CD1c-positive myeloid dendritic cell (primary cell): ENCODE data around the gene PARD3B.

ENCODE experiments used
- DNase-seq: peaks from one replicate; pipeline ENCODE4 v3.0.0-alpha.2; 2016; ENCODE audit errors: extremely low spot score

PARD3B gene

DNA sequence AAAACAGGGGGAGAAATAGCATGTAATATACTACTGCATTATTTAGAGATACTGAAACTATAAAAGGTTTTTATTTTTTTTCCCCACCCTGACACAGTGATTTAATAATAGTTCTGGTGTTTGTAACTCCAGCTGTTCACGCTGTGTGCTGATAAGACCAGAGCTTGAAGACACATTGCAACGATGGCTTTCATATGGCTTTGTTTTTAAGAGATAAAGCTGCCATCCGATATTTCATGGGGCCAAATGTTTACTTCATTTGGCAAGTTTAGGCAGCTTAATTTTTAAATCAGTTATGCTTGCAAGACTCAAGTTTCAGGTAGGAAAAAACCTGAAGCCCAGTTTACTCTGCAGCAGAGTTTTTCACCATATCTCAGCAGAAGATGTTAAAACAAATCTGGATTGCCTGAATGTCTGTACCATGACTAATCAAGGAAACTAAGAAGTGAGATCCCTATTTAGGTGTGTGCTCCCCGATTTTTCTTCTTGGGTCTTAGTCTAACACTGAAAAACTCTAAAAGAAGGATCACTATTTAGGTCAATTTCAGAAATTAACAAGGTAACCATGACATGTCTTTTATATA lies 508.6 kb downstream of the PARD3B start:
- DNase-seq = no peak

DNA sequence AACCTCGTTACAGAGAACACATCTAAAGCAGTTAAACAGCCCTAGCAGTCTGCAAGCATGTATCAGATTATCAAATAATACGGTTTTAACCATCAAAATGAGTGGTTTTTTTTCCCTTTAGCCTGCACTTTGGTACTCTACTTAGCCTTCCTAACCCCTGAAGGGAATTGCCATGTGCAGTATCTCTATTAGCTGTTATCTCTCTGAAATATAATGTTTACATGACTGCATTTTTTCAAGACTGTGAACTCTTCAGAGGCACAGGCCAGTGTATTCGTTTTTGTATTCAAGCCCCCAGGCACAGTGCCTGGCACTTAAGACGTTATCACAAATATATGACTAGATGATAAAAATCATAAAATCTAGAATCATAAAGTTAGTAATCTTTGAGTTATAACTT lies 509.5 kb downstream of the PARD3B start:
- DNase-seq = no peak

GRCh38 chr2:205055251-205055650 lies 510.0 kb downstream of the PARD3B start:
- DNase-seq = no peak

GRCh38 chr2:205056151-205056561 lies 510.9 kb downstream of the PARD3B start:
- DNase-seq = no peak

GRCh38 chr2:205058409-205058808 lies 513.1 kb downstream of the PARD3B start:
- DNase-seq = no peak

- DNase-seq = no peak
These were observed 515.0 kb downstream of the PARD3B start for GRCh38 chr2:205060269-205060668.

- DNase-seq = no peak
These were observed 520.8 kb downstream of the PARD3B start for GRCh38 chr2:205066081-205066480.

DNA sequence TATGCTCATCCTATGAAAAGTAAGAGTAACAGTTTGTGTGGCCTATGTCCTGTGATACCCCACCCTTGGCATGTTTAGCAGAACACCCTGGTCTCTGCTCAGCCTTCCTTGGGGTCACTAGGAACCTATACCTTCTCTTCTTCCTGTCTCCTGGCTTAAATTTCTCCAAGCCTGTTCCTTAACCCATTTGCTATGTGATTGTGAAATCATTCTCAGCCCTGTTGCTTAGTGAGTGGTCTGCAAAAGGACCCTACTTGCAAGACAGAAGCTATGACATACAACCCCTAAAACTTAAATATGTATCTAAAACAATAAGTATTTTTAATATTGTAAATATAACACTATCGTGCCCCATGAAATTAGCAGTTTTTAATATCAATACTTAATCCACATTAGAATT lies 524.7 kb downstream of the PARD3B start:
- DNase-seq = no peak

DNA sequence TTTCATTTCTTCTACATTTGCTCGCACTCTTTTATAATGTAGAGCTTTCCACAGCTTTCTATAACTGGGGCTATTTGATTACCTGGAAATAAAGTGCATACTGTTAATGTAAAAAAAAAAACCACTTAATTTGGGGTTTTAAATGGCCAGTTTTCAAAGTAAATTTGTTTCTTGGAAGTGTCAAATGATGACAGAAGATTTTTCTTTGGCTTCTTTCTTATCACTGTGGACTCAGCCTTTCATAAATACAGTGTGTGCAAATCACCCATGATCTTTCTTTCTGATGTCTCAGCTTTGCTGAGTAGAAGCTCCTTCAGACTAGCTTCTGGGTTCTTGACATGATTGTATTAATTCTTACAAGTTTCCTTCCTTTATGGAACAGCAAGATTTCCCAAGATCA lies 525.6 kb downstream of the PARD3B start:
- DNase-seq = no peak

DNA sequence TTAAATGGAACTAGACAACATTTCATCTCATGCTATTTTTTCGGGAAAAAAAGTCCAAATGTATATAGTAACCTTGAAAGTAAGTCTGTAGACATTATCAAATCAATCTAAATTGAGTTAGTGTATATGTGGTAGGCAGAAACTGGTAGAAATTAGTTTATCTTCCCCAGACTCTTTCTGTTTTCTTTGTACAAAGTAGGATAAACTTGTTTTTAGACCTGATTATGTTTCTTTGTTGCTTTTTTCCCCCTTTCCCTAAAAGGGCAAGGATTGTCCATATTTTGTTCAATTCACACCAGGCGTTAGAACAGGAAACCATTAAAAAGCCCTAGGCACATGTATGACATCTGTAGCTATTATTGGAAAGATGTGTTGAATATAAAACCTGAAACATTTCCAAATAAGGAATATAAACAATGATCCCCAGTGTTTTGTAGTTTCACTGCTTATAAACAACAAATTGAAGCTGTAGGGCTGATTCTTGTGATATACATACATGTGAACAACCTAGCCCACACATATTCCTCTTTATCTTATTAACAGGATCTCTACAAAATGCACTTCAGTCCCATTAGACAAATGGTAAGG lies 528.3 kb downstream of the PARD3B start:
- DNase-seq = no peak

DNA sequence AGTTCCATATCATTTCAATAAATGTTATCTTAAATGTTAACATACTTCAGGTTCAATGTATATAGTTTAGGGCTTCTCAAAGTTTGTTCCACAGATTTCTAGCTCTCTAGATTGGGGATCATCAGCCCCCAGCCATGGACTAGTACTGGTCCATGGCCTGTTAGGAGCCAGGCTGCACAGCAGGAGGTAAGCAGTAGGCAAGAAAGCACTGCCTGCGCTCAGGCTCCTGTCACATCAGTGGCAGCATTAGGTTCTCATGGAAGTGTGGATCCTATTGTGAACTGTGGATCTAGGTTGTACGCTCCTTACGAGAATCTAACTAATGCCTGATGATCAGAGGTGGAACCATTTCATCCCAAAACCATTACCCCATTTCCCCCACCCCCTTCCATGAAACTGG lies 531.1 kb downstream of the PARD3B start:
- no peak for DNase-seq

DNA sequence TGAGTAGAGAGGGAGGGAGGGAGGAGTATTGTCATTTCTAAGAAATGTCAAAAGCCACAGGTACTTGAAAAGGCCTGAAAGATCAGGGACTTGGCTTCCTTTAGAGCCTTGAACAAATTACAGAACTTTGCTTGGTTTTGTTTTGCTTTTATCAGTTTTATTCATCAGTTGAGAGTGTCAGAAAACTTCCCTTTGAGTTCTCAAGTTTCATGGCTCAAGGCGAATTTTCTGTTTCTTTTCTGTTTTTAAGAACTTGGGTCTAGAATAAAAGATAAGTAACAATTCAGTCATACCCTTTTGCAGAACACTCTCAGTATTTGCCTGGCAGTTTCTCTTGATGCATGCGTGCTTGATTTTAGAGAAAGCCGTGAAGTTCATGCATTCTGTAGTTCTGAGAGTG lies 531.9 kb downstream of the PARD3B start:
- DNase-seq = peak; percentile 13

- DNase-seq = no peak
These were observed 533.5 kb downstream of the PARD3B start for GRCh38 chr2:205078762-205079161.

DNA sequence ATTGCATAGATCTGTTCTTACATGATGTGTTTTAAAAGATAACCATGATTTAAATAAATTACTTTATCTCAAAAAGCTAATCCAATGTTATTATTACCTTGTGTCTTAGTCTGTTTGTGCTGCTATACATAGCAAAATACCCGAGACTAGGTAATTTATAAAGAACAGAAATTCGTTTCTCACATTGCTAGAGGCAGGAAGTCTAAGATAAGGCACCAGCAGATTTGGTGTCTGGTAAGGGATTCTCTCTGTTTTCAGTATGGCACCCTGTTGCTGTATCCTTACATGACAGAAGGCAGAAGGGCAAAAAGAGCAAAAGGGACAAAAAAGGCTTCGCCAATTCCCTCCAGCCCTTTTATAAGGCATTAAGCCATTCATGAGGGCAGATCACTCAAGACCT lies 533.9 kb downstream of the PARD3B start:
- DNase-seq = no peak

DNA sequence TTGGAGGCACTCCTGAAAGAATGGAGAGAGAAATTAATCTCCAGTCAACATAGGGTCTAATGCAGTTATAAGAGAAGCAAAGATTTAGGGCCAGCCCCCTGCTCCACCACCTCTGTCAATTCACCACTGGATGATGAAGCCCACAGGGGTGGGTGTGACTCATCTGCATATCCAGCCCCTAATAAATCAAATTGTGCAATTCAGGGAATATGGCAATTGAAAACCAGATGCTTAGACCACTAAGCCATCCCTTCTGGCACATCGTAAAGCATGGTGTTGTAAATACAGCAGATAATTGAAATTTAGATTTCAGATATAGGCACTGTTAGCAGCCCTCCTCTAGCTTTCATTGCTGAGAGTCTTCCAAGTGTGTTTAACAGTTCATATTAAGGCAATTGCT lies 541.4 kb downstream of the PARD3B start:
- DNase-seq = no peak

- no peak for DNase-seq
These were observed 542.6 kb downstream of the PARD3B start for GRCh38 chr2:205087862-205088261.

DNA sequence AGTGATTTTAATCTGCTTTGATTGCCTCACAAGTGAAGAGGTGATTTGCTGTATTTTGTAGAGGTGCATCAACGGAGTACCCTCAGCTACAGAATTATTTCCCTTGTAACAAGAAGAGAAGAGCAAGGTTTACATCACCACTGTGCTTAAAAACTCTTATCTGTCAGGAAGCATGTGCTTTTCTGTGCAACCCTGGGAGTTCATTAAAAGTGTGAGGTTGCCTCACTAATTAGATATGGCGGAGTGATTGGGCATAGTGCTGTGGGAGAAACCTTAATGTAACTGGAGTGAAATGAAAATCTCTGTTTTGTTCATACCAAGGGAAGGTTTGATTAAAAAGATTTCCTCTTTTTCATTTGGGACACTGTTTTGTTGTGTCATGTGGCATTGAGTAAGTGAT lies 544.7 kb downstream of the PARD3B start:
- DNase-seq = no peak

GRCh38 chr2:205091411-205091810 lies 546.1 kb downstream of the PARD3B start:
- DNase-seq = no peak

DNA sequence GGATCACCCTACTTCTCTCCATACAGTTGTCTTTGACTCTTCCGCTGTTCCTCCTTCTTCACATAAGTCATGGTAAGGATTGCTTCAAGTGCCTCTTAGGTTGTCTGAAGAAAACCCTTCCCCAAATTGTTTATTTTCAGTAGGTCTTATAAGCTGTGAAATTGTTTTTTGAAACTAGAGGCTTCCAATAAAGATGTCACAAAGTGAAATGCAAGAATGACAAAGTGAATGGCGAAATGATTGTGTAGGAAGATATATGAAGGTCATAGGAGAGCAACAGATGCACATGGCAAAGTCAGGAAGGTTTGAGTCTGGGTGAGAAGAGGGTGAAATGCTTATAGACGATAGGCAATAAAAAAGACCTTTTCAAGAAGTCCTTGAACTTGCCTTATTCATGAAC lies 548.8 kb downstream of the PARD3B start:
- no peak for DNase-seq

DNA sequence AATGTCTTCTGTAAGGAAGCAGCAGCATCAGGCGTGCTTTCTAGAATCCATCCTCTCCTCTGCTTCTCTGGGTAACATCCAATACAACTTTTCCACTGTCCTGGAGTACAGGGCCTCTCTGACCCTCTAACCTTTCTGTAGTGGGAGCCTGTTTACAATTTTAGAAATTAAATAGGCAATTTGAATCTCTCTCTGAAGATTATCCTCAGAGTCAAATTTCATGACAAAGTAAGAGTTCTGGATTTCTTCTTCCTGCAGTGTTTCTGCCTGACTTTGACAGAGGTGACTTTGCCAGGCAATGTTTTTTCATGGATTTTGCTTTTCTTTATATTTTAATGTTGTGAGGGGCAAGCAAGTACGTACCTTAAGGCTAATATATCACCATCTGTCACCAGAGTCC lies 558.4 kb downstream of the PARD3B start:
- DNase-seq = no peak

DNA sequence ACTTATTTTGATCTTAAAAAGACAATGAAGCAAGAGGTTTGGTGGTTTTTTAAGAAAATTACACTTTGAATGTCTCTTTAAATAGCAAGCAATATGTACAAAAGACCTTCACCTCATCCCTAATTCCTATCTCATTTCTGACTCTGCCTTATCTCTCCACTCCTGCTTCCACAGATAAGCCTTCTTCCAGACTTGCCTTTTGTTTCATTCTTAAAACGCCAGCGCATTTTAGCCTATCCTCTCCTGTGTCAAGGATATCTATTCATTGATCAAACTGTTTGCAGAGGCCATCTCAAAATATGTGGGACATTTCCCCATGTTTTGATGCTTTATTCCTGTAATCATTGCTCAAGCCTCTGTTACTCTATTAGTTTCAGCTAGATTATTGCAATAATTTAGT lies 562.5 kb downstream of the PARD3B start:
- DNase-seq = no peak

DNA sequence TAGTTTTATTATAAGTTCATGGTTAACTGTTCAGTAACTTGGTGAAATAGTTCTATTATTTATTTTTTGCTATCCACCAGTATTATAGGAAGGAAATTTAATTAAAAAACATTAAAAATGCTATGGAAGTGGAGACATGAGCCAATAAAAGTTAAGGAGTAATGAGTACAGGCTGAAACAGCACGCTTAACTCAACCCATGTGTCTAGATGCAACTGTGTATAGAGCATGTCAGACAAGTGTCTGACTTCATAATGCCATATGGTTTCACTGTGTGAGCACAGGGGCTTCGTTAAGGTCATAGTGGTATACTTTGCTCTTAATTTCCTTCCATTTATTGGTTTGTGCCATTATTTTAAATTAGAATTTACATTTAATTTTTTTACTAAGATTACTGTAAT lies 570.2 kb downstream of the PARD3B start:
- no peak for DNase-seq

GRCh38 chr2:205117125-205117524 lies 571.9 kb downstream of the PARD3B start:
- DNase-seq = no peak

DNA sequence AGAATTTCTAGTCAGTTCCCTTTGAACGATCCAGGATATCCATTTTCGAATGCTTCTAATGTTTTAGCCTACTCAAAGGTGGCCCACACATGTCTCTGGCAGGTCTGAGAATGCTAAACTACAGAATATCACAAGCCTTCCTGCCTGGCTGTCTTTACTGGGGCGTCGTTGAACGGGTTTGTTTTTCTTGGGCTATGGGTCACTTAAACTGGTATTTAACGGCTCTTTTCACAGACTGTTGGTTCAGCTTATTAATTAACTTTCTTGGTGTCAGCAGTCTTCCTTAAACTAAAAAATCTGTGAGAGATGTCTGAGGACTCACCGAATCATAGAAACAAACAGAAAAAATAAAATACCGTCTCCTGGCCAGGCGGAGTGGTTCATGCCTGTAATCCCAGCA lies 573.9 kb downstream of the PARD3B start:
- DNase-seq = no peak
